LNCAP (cell line): ENCODE results near the gene SIPA1L3.

Source experiments
- TF ChIP-seq, protein P1 (sequence below): fragments of 450-650 bp; IDR thresholded peaks from 2 replicates; pipeline ENCODE4 v1.5.1; 2017; ENCODE audit warnings: mild to moderate bottlenecking

Gene SIPA1L3

DNA sequence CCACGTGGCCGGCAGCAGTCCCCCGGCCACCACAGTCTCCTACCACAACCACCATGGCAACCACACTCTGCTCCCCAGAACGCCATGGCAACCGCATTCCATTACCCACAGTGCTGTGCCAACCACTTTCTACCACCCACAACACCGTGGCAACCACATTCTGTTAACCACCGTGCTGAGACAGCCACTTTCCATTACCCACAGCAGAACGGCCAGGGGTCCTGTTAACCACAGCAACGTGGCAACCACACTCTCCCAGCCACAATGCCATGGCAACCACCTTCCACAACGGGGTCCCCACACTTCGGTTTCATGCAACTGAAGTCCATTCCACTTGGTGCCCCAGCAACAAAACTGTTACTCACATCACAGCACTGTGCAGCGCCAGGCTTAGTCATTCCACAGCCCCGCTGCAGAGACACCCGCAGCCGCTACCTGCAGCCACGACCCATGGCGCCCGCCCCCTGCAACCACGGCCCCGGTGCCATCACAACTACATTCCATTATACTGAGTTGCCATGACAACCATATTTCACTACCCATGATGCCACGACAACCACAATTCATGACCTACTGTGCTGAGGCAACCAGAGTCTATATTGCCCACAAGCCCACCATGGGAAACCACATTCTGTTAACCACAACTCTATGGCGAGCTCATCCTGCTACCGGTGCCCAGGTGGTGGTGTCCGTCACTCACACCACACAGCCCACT is 307.1 kb downstream of the SIPA1L3 start:
- TF ChIP-seq, protein P1, sequence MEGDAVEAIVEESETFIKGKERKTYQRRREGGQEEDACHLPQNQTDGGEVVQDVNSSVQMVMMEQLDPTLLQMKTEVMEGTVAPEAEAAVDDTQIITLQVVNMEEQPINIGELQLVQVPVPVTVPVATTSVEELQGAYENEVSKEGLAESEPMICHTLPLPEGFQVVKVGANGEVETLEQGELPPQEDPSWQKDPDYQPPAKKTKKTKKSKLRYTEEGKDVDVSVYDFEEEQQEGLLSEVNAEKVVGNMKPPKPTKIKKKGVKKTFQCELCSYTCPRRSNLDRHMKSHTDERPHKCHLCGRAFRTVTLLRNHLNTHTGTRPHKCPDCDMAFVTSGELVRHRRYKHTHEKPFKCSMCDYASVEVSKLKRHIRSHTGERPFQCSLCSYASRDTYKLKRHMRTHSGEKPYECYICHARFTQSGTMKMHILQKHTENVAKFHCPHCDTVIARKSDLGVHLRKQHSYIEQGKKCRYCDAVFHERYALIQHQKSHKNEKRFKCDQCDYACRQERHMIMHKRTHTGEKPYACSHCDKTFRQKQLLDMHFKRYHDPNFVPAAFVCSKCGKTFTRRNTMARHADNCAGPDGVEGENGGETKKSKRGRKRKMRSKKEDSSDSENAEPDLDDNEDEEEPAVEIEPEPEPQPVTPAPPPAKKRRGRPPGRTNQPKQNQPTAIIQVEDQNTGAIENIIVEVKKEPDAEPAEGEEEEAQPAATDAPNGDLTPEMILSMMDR = no peak

DNA sequence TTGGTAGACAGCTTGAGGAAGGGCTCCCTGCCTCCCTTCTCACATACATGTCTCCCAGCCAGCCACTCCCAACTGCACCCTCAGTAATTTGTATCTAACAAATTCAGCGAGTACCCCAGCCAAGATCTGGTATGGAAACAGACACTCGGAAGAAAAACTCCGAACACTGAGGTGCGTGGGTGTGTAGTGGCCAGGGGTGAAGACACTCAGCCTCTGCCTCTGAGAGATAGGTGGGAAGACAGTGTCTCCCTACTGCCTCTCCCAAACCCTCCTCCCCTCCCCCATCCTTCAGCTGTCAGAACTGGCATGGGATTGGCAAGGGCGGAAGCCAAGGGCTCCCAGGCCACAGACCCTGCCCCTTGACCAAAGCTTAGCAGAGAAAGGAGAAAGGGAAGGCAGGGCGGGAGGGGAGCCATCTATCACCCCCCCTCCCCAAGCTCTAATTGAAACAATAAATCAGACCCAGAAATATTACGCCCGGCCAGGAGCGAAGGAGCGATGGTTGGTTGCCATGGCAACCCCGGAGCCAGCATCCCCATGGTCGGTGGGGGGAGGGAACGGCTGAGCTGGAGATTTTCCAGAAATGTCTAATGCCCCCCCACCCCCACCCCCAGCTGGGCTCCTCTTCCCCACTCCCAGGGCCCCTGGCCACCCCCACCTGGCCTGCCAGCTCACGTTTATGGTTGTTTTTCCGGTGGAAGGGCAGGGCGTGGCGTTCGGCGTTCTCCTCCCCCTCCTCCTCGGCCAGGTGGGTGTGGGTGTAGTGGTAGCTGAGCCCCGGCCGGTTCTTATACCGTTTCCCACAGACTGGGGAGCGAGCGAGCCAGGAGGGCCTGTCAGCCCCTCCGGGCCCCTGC is 310.0 kb downstream of the SIPA1L3 start:
- TF ChIP-seq, protein P1 = no peak

DNA sequence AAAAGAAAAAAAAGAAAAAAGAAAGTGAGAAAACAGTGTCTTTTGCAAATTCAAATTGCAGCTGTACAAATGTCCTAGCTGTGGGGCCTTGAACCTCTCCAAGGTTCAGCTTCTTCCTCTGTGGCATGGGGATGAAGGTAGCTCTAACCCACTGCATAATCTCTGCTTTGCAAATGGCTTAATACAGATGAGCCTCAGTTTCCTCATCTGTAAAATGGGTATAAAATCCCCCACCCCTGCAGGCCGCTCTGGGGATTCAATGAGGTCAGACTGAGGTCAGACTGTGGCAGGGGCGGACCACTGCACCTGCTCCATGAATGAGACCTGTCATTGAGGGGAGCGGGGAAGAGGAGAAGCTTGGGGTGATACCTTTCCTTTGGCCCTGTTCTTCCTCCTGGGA is 311.2 kb downstream of the SIPA1L3 start:
- TF ChIP-seq, protein P1 = no peak

DNA sequence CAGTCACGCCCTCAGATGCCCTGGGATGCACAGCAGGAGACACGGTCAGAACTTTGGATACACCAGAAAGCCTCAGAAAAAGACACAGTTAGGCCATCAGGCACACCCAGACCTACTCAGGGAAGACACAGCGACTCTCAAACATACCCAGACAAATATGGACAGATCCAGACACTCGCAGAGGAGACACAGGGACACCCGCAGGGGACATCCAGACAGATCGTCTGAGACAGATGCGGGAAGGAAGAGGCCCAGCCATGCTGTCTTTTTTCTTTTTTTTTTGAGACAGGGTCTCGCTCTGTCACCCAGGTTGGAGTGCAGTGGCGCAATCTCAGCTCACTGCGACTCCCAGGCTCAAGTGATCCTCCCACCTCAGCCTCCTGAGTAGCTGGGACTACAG is 312.2 kb downstream of the SIPA1L3 start:
- TF ChIP-seq, protein P1 = no peak

DNA sequence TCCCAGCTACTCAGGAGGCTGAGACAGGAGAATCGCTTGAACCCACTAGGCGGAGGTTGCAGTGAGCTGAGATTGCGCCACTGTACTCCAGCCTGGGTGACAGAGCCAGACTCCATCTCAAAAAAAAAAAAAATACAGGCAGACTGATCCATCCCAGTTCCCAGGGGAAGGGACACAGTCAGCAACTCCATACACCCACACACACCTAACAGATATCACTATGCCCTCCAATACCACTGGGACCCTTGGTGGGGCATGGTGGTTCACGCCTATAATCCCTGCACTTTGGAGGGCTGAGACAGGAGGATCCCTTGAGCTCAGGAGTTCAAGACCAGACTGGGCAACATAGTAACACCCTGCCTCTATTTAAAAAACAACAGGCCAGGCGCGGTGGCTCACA is 314.4 kb downstream of the SIPA1L3 start:
- TF ChIP-seq, protein P1 = no peak

DNA sequence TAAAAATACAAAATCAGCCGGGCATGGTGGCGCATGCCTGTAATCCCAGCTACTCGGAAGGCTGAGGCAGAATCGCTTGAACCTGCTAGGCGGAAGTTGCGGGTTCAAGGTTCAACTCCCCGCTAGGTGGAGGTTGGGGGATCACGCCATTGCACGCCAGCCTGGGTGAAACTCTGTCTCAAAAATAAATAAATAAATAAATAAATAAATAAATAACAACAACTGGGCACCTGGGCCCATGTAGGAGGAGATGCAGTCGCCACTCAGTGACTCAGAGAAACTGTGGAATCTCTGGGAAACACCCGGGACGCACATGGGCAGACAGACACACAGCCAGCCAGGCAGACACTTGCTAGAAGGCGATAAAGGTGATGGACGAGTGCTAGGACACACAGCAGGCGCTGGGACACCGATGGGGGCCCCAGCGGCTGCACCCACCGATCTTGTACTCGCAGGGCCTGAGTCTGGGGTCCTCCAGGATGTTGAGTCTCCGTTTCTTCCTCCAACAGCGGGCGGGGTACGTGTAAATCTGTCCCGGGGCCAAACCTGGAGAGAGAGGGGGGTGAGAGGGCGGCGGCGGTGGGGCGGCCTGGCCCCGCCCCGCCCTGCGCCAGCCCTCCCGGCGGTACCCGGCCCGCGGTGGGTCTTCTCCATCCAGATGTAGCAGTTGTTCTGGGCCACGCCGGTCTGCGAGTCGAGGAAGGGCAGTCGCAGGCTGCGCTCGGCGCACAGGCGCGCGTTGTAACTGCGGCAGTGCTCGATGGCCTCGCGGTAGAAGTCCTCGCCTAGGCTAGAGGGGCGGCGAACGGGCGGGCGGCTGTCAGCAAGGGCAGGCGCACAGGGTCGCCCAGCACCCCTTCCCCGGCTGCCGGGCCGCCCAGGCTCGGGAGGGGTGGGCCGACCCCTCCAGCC is 315.2 kb downstream of the SIPA1L3 start:
- TF ChIP-seq, protein P1 = no peak

DNA sequence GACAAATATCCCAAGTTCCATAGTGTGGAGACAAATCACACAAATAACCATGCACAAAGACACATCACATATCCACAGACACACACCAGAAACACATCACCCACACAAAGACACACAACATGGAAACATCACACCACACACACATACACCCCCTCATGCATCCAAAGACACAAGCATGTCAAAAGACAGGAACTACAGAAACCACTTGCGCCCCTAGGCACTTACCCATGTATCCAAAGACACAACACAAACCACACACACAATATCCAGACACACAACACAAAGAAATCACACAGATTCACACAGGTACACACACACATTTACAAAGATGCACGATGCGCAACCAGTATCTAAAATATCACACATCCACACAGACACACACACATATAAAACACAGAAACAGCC is 316.1 kb downstream of the SIPA1L3 start:
- TF ChIP-seq, protein P1 = no peak
